ENCODE results near the gene CRYBB1. TPM values are rescaled to one million over a fixed set of nuclear protein-coding genes. Genes with fewer than 3 reads are reported as not detected.

Gene CRYBB1
- total RNA-seq, 2 experiments from 2014 or later = not detected

- Mint-ChIP-seq H3K27me3 (no peaks in the 10 kb centered on the region), H3K4me3 (no peak overlapping the region), H3K27ac (peak overlapping the region; percentile 39), H3K36me3 (ENCODE audit: low read depth) (peaks cover 7% of the 10 kb centered on the region), H3K4me1 (ENCODE audit: low read depth) (peaks cover 38% of the 10 kb centered on the region), H3K9me3 (no peaks in the 10 kb centered on the region)
- DNase-seq (no peak), ATAC-seq (no peak)
- TF ChIP-seq CTCF (IDR thresholded peaks at IDR 0.05) = no peak
- CTCF ChIA-PET = no interaction called here
- POLR2A ChIA-PET = interaction anchor here (0.8 kb wide), 1 partner anchor 18 kb away, joined by 3 read pairs; no protein-coding TSS in a partner anchor
- intact Hi-C loops (cut with micrococcal nuclease) = no loop called here
These were observed 57.8 kb downstream of the CRYBB1 start for GRCh38 chr22:26559961-26560575.

- Mint-ChIP-seq H3K36me3 (ENCODE audit: low read depth) (peaks cover 4% of the 10 kb centered on the region), H3K4me1 (ENCODE audit: low read depth) (peaks cover 35% of the 10 kb centered on the region), H3K9me3 (no peaks in the 10 kb centered on the region), H3K27me3 (no peaks in the 10 kb centered on the region), H3K4me3 (no peak overlapping the region), H3K27ac (peak overlapping the region; percentile 75)
- TF ChIP-seq CTCF (IDR thresholded peaks at IDR 0.05) = no peak
- CTCF ChIA-PET = no interaction called here
- intact Hi-C loops (cut with micrococcal nuclease) = no loop called here
- DNase-seq (no peak), ATAC-seq (no peak)
- POLR2A ChIA-PET = no interaction called here
These were observed 59.5 kb downstream of the CRYBB1 start for GRCh38 chr22:26558248-26558895.

- ChIA-PET CTCF (no interaction called here), POLR2A (no interaction called here)
- DNase-seq = no peak
- Mint-ChIP-seq H3K36me3 (ENCODE audit: low read depth) (peaks cover 4% of the 10 kb centered on the region), H3K27ac (no peak overlapping the region), H3K9me3 (no peaks in the 10 kb centered on the region), H3K4me3 (no peak overlapping the region), H3K27me3 (no peaks in the 10 kb centered on the region), H3K4me1 (ENCODE audit: low read depth) (peaks cover 38% of the 10 kb centered on the region)
- TF ChIP-seq CTCF (IDR thresholded peaks at IDR 0.05) = no peak
- ATAC-seq = no peak
- intact Hi-C loops (cut with micrococcal nuclease) = no loop called here
These were observed 60.9 kb downstream of the CRYBB1 start for GRCh38 chr22:26556904-26557303.

- H3K4me3 Mint-ChIP-seq = no peak overlapping the region
- POLR2A ChIA-PET = interaction anchor here (0.8 kb wide), 1 partner anchor 10 kb away, joined by 3 read pairs; no protein-coding TSS in a partner anchor
- H3K27me3 Mint-ChIP-seq = no peaks in the 10 kb centered on the region
- ATAC-seq (no peak), DNase-seq (no peak)
- CTCF ChIA-PET = no interaction called here
- peaks cover 39% of the 10 kb centered on the region for H3K4me1 Mint-ChIP-seq (ENCODE audit: low read depth)
- TF ChIP-seq CTCF (IDR thresholded peaks at IDR 0.05) = no peak
- intact Hi-C loops (cut with micrococcal nuclease) = no loop called here
- peaks cover 4% of the 10 kb centered on the region for H3K36me3 Mint-ChIP-seq (ENCODE audit: low read depth)
- H3K9me3 Mint-ChIP-seq = no peaks in the 10 kb centered on the region
- H3K27ac Mint-ChIP-seq = no peak overlapping the region
These were observed 62.3 kb downstream of the CRYBB1 start for GRCh38 chr22:26555478-26555877.

GRCh38 chr22:26554956-26555355, 62.9 kb downstream of the CRYBB1 start:
- TF ChIP-seq CTCF (IDR thresholded peaks at IDR 0.05) = no peak
- POLR2A ChIA-PET = interaction anchor here (0.8 kb wide), 1 partner anchor 10 kb away, joined by 3 read pairs; no protein-coding TSS in a partner anchor

More at GRCh38 chr22:26554956-26555355, 62.9 kb downstream of the CRYBB1 start:
- intact Hi-C loops (cut with micrococcal nuclease) = no loop called here
- DNase-seq (no peak), ATAC-seq (no peak)
- no peaks in the 10 kb centered on the region for H3K9me3 Mint-ChIP-seq
- CTCF ChIA-PET = interaction anchor here (0.8 kb wide), 1 partner anchor 10 kb away, joined by 3 read pairs; no protein-coding TSS in a partner anchor
- no peak overlapping the region for H3K4me3 Mint-ChIP-seq
- H3K4me1 Mint-ChIP-seq (ENCODE audit: low read depth) = peaks cover 38% of the 10 kb centered on the region
- H3K27me3 Mint-ChIP-seq = no peaks in the 10 kb centered on the region
- peaks cover 4% of the 10 kb centered on the region for H3K36me3 Mint-ChIP-seq (ENCODE audit: low read depth)
- H3K27ac Mint-ChIP-seq = peak overlapping the region; percentile 42

All from activated CD8-positive, alpha-beta T cell treated with anti-CD3 and anti-CD28 coated beads for 36 hours (primary cell).